Keratinocyte (primary cell): ENCODE measurements around the gene SERINC5. TPM values are rescaled to one million over a fixed set of nuclear protein-coding genes. Genes with fewer than 3 reads are reported as not detected.
"Not testable (repeated sequence)": the region's sequence is repeated elsewhere in the genome, so short reads cannot be mapped to it uniquely, and the experiment has no call there.

Experiments used
- DNase-seq: peaks from one replicate; pipeline ENCODE4 v3.0.0-alpha.2; 2011; ENCODE audit warnings: low read depth, missing footprints, low spot score
- FAIRE-seq: peaks from 2 replicates; lab custom pipeline; 2011; peaks lifted over from hg19 to GRCh38; lab: Jason Lieb, UNC
- H2AFZ ChIP-seq: 2 replicates; pipeline ENCODE4 v1.6.0; 2012; ENCODE audit warnings: low read length, control low read depth, inconsistent platforms; ENCODE audit not compliant: control insufficient read depth
- H3K27ac ChIP-seq: 2 replicates; pipeline ENCODE4 v1.5.1; 2011; ENCODE audit warnings: low read length; ENCODE audit not compliant: control insufficient read depth, insufficient read depth
- H3K27me3 ChIP-seq: 3 replicates; pipeline ENCODE4 v1.6.0; 2011; ENCODE audit warnings: low read length; ENCODE audit not compliant: control insufficient read depth, insufficient read depth; ENCODE audit errors: extremely low read depth
- H3K36me3 ChIP-seq, 2 experiments: 2 replicates in 1 of 2; 3 replicates in 1 of 2; pipeline ENCODE4 v1.5.1; 2011; ENCODE audit warnings: low read length in 2 of 2, mild to moderate bottlenecking in 1 of 2; ENCODE audit not compliant: control insufficient read depth in 2 of 2, insufficient read depth in 2 of 2; ENCODE audit errors: extremely low read depth in 1 of 2
- H3K4me1 ChIP-seq: 3 replicates; pipeline ENCODE4 v1.5.1; 2011; ENCODE audit warnings: low read length; ENCODE audit not compliant: control insufficient read depth, insufficient read depth; ENCODE audit errors: extremely low read depth
- H3K4me2 ChIP-seq: 3 replicates; pipeline ENCODE4 v1.6.0; 2011; ENCODE audit warnings: low read depth, low read length; ENCODE audit not compliant: control insufficient read depth, insufficient read depth; ENCODE audit errors: extremely low read depth
- H3K4me3 ChIP-seq, 3 experiments: fragments of 200-600 bp in 1 of 3; sonication (generic) in 1 of 3; 2 replicates in 2 of 3; 3 replicates in 1 of 3; pipeline ENCODE4 v1.5.1; 2011 to 2016; ENCODE audit warnings: low read length in 3 of 3, mild to moderate bottlenecking in 3 of 3, control low read depth in 2 of 3, inconsistent platforms in 1 of 3, low read depth in 1 of 3, mixed read lengths in 1 of 3, mixed run types in 1 of 3, moderate library complexity in 1 of 3; ENCODE audit not compliant: control insufficient read depth in 2 of 3, insufficient read depth in 2 of 3; ENCODE audit errors: extremely low read depth in 1 of 3
- H3K79me2 ChIP-seq: 2 replicates; pipeline ENCODE4 v1.6.0; 2012; ENCODE audit warnings: low read length; ENCODE audit not compliant: control insufficient read depth, insufficient read depth
- H3K9ac ChIP-seq: 3 replicates; pipeline ENCODE4 v1.6.0; 2011; ENCODE audit warnings: low read length; ENCODE audit not compliant: control insufficient read depth, insufficient read depth; ENCODE audit errors: extremely low read depth
- H3K9me1 ChIP-seq: 3 replicates; pipeline ENCODE4 v1.6.0; 2011; ENCODE audit warnings: low read length; ENCODE audit not compliant: control insufficient read depth, insufficient read depth; ENCODE audit errors: extremely low read depth
- H3K9me3 ChIP-seq: 2 replicates; pipeline ENCODE4 v1.5.1; 2012; ENCODE audit warnings: low read depth, low read length; ENCODE audit not compliant: control insufficient read depth
- H4K20me1 ChIP-seq: 3 replicates; pipeline ENCODE4 v1.6.0; 2011; ENCODE audit warnings: low read length; ENCODE audit not compliant: control insufficient read depth, insufficient read depth; ENCODE audit errors: extremely low read depth
- EZH2 ChIP-seq: IDR thresholded peaks from one replicate; pipeline ENCODE4 v1.6.1; 2012; ENCODE audit warnings: inconsistent platforms, mild to moderate bottlenecking, low read length, moderate library complexity
- dilution Hi-C: fragments of 300-500 bp; cut with MboI; formaldehyde crosslinking; loops from one replicate; pipeline ENCODE4 v1.7.0; 2020; ENCODE audit warnings: low sequenced_read_pairs; ENCODE audit not compliant: extremely low pct_ligation_motif_present
- polyA plus RNA-seq, 5 experiments: library from polyadenylated mRNA; depleted of rRNA in 3 of 5; stranded (reverse) in 3 of 5; stranded (forward) in 1 of 5; unstranded in 1 of 5; fragments of >200 nt; gene quantifications; 1 replicate in 1 of 5; 2 replicates in 3 of 5; 3 replicates in 1 of 5; pipeline versions ENCODE4 v1.2.1 to v1.2.3, GENCODE V29; 2011 to 2012; ENCODE audit warnings: missing spikeins in 2 of 5, low read depth in 1 of 5, low replicate concordance in 1 of 5
- TF ChIP-seq, protein P1 (sequence below), 3 experiments: IDR thresholded peaks in 1 of 3; conservative IDR thresholded peaks in 1 of 3; optimal IDR thresholded peaks in 1 of 3; 2 replicates in 2 of 3; 3 replicates in 1 of 3; pipeline versions ENCODE3 to v1.5.1; 2011; ENCODE audit warnings: low read length in 3 of 3, mild to moderate bottlenecking in 3 of 3, moderate library complexity in 2 of 3, control low read depth in 1 of 3, inconsistent platforms in 1 of 3; ENCODE audit not compliant: insufficient read depth in 2 of 3; ENCODE audit errors: extremely low read depth in 1 of 3

The SERINC5 gene
- polyA plus RNA-seq, 1 donor (not counting 4 experiments of a cell fraction or from before 2014, with no cell fraction given): 20.0 TPM

DNA sequence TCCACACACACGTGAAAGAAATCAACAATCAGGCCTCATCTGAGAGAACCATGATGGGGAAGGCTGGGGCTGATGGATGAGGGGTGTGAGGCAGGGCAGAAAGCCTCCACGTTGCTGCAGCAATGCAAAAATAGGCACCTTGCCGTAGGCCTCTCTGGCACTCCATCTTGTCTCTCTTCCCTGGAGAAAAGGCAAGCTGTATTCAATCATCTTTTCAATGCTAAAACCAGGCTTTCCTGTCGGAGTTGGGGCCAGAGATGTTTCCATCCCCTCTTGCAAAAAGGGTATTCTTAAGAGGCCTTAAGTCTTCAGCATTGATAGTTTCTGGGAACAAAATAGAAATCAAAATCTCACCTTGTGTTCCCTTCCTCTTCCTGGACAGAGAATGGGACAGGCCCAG lies 139.8 kb downstream of the SERINC5 start:
- Histone ChIP-seq H2AFZ (no peak overlapping the region), H4K20me1 (no peaks in the 10 kb centered on the region), H3K4me1 (no peaks in the 10 kb centered on the region), H3K9me3 (no peaks in the 10 kb centered on the region), H3K9me1 (no peaks in the 10 kb centered on the region), H3K4me3 (no peak overlapping the region), H3K4me2 (no peak overlapping the region), H3K9ac (no peak overlapping the region), H3K79me2 (no peaks in the 10 kb centered on the region), H3K27me3 (no peaks in the 10 kb centered on the region), H3K36me3 (no peaks in the 10 kb centered on the region), H3K27ac (no peak overlapping the region)
- DNase-seq (no peak), FAIRE-seq (no peak)
- dilution Hi-C loops: no loop called here
- TF ChIP-seq, protein P1, sequence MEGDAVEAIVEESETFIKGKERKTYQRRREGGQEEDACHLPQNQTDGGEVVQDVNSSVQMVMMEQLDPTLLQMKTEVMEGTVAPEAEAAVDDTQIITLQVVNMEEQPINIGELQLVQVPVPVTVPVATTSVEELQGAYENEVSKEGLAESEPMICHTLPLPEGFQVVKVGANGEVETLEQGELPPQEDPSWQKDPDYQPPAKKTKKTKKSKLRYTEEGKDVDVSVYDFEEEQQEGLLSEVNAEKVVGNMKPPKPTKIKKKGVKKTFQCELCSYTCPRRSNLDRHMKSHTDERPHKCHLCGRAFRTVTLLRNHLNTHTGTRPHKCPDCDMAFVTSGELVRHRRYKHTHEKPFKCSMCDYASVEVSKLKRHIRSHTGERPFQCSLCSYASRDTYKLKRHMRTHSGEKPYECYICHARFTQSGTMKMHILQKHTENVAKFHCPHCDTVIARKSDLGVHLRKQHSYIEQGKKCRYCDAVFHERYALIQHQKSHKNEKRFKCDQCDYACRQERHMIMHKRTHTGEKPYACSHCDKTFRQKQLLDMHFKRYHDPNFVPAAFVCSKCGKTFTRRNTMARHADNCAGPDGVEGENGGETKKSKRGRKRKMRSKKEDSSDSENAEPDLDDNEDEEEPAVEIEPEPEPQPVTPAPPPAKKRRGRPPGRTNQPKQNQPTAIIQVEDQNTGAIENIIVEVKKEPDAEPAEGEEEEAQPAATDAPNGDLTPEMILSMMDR (optimal IDR thresholded peaks at IDR 0.05 in 1 of 3, IDR thresholded peaks at IDR 0.05 in 1 of 3, conservative IDR thresholded peaks at IDR 0.05 in 1 of 3; ENCODE audit: extremely low read depth in 1 of 3, insufficient read depth in 2 of 3, low read length in 3 of 3): no peak
- TF ChIP-seq EZH2: no peak

DNA sequence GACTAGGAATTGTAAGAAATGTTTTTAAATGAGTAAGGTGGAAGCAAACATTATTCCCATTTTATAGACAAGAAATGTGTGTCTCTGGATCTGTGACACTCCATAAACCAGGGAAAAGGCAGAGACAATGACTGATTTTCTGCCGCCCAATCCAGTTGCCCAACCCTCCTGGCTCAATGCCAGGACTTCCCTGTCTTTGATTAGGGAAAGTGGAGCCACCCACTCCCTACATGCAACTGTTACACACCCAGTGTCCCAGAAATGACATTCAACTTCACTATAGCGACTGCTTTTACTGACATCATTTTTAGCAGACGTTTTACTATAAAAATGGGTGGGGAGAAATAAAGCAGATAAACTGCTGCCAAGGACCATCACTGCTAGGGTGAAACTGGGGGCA lies 141.0 kb downstream of the SERINC5 start:
- no peak overlapping the region for H3K9ac ChIP-seq
- dilution Hi-C loops: no loop called here
- DNase-seq (no peak), FAIRE-seq (no peak)
- no peak overlapping the region for H2AFZ ChIP-seq
- TF ChIP-seq EZH2: no peak
- TF ChIP-seq, protein P1 (optimal IDR thresholded peaks at IDR 0.05 in 1 of 3, IDR thresholded peaks at IDR 0.05 in 1 of 3, conservative IDR thresholded peaks at IDR 0.05 in 1 of 3; ENCODE audit: extremely low read depth in 1 of 3, insufficient read depth in 2 of 3, low read length in 3 of 3): no peak
- H3K4me3 ChIP-seq: no peak overlapping the region
- no peak overlapping the region for H3K4me2 ChIP-seq
- no peak overlapping the region for H3K27ac ChIP-seq
- no peaks in the 10 kb centered on the region for H3K4me1 ChIP-seq
- H3K9me3 ChIP-seq: no peaks in the 10 kb centered on the region
- H3K27me3 ChIP-seq: no peaks in the 10 kb centered on the region
- no peaks in the 10 kb centered on the region for H4K20me1 ChIP-seq
- H3K36me3 ChIP-seq: no peaks in the 10 kb centered on the region
- no peaks in the 10 kb centered on the region for H3K9me1 ChIP-seq
- H3K79me2 ChIP-seq: no peaks in the 10 kb centered on the region

GRCh38 chr5:80111376-80111990 lies 144.4 kb downstream of the SERINC5 start:
- H3K4me2 ChIP-seq, H3K27ac ChIP-seq, H3K4me3 ChIP-seq, FAIRE-seq, H3K9ac ChIP-seq, DNase-seq, H2AFZ ChIP-seq, H3K9me3 ChIP-seq, H3K36me3 ChIP-seq, H3K9me1 ChIP-seq, dilution Hi-C loops, H3K79me2 ChIP-seq, H4K20me1 ChIP-seq, H3K27me3 ChIP-seq, H3K4me1 ChIP-seq: not testable (repeated sequence)
